Measurements from ENCODE around the gene RPGR. TPM values are rescaled to one million over a fixed set of nuclear protein-coding genes. Genes with fewer than 3 reads are reported as not detected.
A peak's percentile ranks its signal among the peaks of the same experiment; 100 is the strongest.

Gene RPGR
- polyA plus RNA-seq, 1 donor (not counting 4 experiments of a cell fraction or from before 2014, with no cell fraction given) = 2.4 TPM

DNA sequence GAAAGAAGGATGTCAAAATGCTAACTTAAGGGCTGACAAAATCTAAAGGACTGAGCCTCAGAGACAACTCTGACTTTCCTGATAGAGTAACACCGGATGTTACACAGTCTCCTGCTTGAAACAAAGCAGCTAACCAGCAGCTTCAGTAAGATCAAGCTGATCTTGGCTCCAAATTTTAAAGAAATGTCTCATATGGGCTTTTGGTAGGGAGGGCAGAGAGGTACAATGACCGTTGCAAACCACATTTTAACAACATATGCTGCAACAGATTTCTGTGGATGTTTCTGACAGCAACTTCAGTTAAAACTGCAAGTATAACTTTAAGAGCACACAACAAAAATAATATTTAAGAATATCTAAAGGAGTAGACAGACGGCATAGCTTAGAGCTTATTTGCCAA, 9.1 kb downstream of the RPGR start:
- H3K9me3 ChIP-seq (ENCODE audit: control insufficient read depth, low read depth, low read length) = no peaks in the 10 kb centered on the region
- TF ChIP-seq, protein P1, sequence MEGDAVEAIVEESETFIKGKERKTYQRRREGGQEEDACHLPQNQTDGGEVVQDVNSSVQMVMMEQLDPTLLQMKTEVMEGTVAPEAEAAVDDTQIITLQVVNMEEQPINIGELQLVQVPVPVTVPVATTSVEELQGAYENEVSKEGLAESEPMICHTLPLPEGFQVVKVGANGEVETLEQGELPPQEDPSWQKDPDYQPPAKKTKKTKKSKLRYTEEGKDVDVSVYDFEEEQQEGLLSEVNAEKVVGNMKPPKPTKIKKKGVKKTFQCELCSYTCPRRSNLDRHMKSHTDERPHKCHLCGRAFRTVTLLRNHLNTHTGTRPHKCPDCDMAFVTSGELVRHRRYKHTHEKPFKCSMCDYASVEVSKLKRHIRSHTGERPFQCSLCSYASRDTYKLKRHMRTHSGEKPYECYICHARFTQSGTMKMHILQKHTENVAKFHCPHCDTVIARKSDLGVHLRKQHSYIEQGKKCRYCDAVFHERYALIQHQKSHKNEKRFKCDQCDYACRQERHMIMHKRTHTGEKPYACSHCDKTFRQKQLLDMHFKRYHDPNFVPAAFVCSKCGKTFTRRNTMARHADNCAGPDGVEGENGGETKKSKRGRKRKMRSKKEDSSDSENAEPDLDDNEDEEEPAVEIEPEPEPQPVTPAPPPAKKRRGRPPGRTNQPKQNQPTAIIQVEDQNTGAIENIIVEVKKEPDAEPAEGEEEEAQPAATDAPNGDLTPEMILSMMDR (optimal IDR thresholded peaks at IDR 0.05 in 1 of 3, IDR thresholded peaks at IDR 0.05 in 1 of 3, conservative IDR thresholded peaks at IDR 0.05 in 1 of 3; ENCODE audit: extremely low read depth in 1 of 3, insufficient read depth in 2 of 3, low read length in 3 of 3) = no peak
- TF ChIP-seq EZH2 (IDR thresholded peaks at IDR 0.05; ENCODE audit: low read length) = no peak
- H3K79me2 ChIP-seq (ENCODE audit: control insufficient read depth, insufficient read depth, low read length) = no peaks in the 10 kb centered on the region
- no peak for DNase-seq (ENCODE audit: low read depth, low spot score)
- dilution Hi-C loops (cut with MboI; ENCODE audit: extremely low pct_ligation_motif_present, low sequenced_read_pairs) = no loop called here
- no peaks in the 10 kb centered on the region for H3K36me3 ChIP-seq (ENCODE audit: control insufficient read depth in 2 of 2, extremely low read depth in 1 of 2, insufficient read depth in 2 of 2, low read length in 2 of 2)
- H3K27me3 ChIP-seq (ENCODE audit: control insufficient read depth, extremely low read depth, insufficient read depth, low read length) = no peaks in the 10 kb centered on the region
- H3K4me3 ChIP-seq (ENCODE audit: control insufficient read depth in 2 of 3, extremely low read depth in 1 of 3, insufficient read depth in 2 of 3, low read depth in 1 of 3, low read length in 3 of 3) = no peak overlapping the region
- peaks cover 7% of the 10 kb centered on the region for H3K4me1 ChIP-seq (ENCODE audit: control insufficient read depth, extremely low read depth, insufficient read depth, low read length)
- H3K27ac ChIP-seq (ENCODE audit: control insufficient read depth, insufficient read depth, low read length) = no peak overlapping the region
- H3K9ac ChIP-seq (ENCODE audit: control insufficient read depth, extremely low read depth, insufficient read depth, low read length) = no peak overlapping the region
- no peaks in the 10 kb centered on the region for H4K20me1 ChIP-seq (ENCODE audit: control insufficient read depth, extremely low read depth, insufficient read depth, low read length)
- no peak overlapping the region for H2AFZ ChIP-seq (ENCODE audit: control insufficient read depth, low read length)
- peak overlapping the region; percentile 37 for H3K4me2 ChIP-seq (ENCODE audit: control insufficient read depth, extremely low read depth, insufficient read depth, low read depth, low read length)
- no peaks in the 10 kb centered on the region for H3K9me1 ChIP-seq (ENCODE audit: control insufficient read depth, extremely low read depth, insufficient read depth, low read length)
- FAIRE-seq = no peak

DNA sequence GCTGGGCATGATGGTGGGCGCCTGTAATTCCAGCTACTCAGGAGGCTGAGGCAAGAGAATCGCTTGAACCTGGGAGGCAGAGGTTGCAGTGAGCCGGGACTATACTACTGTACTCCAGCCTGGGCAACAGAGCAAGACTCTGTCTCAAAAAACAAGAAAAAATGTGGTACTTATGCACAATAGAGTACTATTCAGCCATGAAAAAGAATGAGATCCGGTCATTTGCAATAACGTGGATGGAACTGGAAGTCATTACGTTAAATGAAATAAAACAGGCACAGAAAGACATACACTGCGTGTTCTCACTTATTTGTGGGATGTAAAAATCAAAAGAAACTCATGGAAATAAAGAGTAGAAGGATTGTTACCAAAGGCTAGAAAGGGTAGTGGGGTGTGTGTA, 12.1 kb downstream of the RPGR start:
- H3K79me2 ChIP-seq (ENCODE audit: control insufficient read depth, insufficient read depth, low read length) = no peaks in the 10 kb centered on the region
- no peak overlapping the region for H2AFZ ChIP-seq (ENCODE audit: control insufficient read depth, low read length)
- no peak for TF ChIP-seq EZH2 (IDR thresholded peaks at IDR 0.05; ENCODE audit: low read length)
- TF ChIP-seq, protein P1 (optimal IDR thresholded peaks at IDR 0.05 in 1 of 3, IDR thresholded peaks at IDR 0.05 in 1 of 3, conservative IDR thresholded peaks at IDR 0.05 in 1 of 3; ENCODE audit: extremely low read depth in 1 of 3, insufficient read depth in 2 of 3, low read length in 3 of 3) = no peak
- no peak for FAIRE-seq
- DNase-seq (ENCODE audit: low read depth, low spot score) = no peak
- H4K20me1 ChIP-seq (ENCODE audit: control insufficient read depth, extremely low read depth, insufficient read depth, low read length) = no peaks in the 10 kb centered on the region
- H3K4me2 ChIP-seq (ENCODE audit: control insufficient read depth, extremely low read depth, insufficient read depth, low read depth, low read length) = no peak overlapping the region
- H3K4me3 ChIP-seq (ENCODE audit: control insufficient read depth in 2 of 3, extremely low read depth in 1 of 3, insufficient read depth in 2 of 3, low read depth in 1 of 3, low read length in 3 of 3) = no peak overlapping the region
- H3K27ac ChIP-seq (ENCODE audit: control insufficient read depth, insufficient read depth, low read length) = no peak overlapping the region
- no peak overlapping the region for H3K9ac ChIP-seq (ENCODE audit: control insufficient read depth, extremely low read depth, insufficient read depth, low read length)
- no peaks in the 10 kb centered on the region for H3K9me1 ChIP-seq (ENCODE audit: control insufficient read depth, extremely low read depth, insufficient read depth, low read length)
- H3K27me3 ChIP-seq (ENCODE audit: control insufficient read depth, extremely low read depth, insufficient read depth, low read length) = no peaks in the 10 kb centered on the region
- no peaks in the 10 kb centered on the region for H3K36me3 ChIP-seq (ENCODE audit: control insufficient read depth in 2 of 2, extremely low read depth in 1 of 2, insufficient read depth in 2 of 2, low read length in 2 of 2)
- peaks cover 22% of the 10 kb centered on the region for H3K4me1 ChIP-seq (ENCODE audit: control insufficient read depth, extremely low read depth, insufficient read depth, low read length)
- dilution Hi-C loops (cut with MboI; ENCODE audit: extremely low pct_ligation_motif_present, low sequenced_read_pairs) = no loop called here
- H3K9me3 ChIP-seq (ENCODE audit: control insufficient read depth, low read depth, low read length) = no peaks in the 10 kb centered on the region

All from keratinocyte (primary cell).